Neural progenitor cell (in vitro differentiated cells): ENCODE data around the gene MSRB2.

Experiments used
- CTCF ChIP-seq: fragments of 200-600 bp; sonication (generic); IDR thresholded peaks from 2 replicates; pipeline ENCODE4 v1.5.1; 2017; ENCODE audit warnings: antibody characterized with exemption, mild to moderate bottlenecking
- EZH2 ChIP-seq: fragments of 200-600 bp; sonication (generic); IDR thresholded peaks from 2 replicates; pipeline ENCODE4 v1.6.1; 2017; ENCODE audit warnings: antibody characterized with exemption, mild to moderate bottlenecking, moderate library complexity

GRCh38 chr10:23065181-23065948 is 30.0 kb upstream of the MSRB2 start:
- TF ChIP-seq EZH2 (no peak), CTCF (no peak)
